ENCODE measurements around the gene HES6.

HES6 gene

DNA sequence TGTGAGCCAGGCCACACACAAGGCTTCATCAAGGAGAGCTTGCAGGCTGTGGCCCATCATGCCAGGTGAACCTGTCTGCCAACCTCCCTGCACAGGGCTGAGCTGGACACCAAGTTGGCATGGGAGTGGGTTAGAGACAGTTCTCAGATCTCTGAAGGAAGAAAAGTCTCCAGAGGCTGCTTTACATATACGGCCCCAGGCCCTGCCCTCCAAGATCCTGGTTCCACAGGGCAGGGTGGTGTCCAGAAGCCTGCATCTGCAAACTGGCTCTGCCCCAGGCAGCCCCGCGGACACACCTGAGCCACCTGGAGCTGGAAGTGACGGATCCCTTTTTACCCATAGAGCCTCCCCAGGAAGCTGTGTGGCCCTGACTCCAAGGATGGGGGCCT lies 24.2 kb upstream of the HES6 start:
- H3K27ac ChIP-seq (ENCODE audit: extremely low read depth, low read depth, low read length): no peak overlapping the region
- no peak overlapping the region for H3K4me3 ChIP-seq (ENCODE audit: low read depth, low read length)
- ChIA-PET CTCF (interaction anchor here (0.5 to 4.9 kb wide), 14 partner anchors 8 to 990 kb away, joined by 3 to 54 read pairs (median 11); partner anchors contain the start of genes ERFE and PER2), POLR2A (interaction anchor here (1.0 kb wide), 1 partner anchor 104 kb away, joined by 4 read pairs; no protein-coding TSS in a partner anchor)
- H3K9me3 ChIP-seq (ENCODE audit: control insufficient read depth, insufficient read depth, low read depth, low read length): no peaks in the 10 kb centered on the region
- no peaks in the 10 kb centered on the region for H3K4me1 ChIP-seq (ENCODE audit: control insufficient read depth, insufficient read depth, low read length)
- TF ChIP-seq, protein P1, sequence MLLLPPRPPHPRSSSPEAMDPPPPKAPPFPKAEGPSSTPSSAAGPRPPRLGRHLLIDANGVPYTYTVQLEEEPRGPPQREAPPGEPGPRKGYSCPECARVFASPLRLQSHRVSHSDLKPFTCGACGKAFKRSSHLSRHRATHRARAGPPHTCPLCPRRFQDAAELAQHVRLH (tag by site-specific recombination; IDR thresholded peaks at IDR 0.05): no peak
- TF ChIP-seq ZNF140 (tag by site-specific recombination; IDR thresholded peaks at IDR 0.05) (no peak), ZSCAN30 (tag by site-specific recombination; IDR thresholded peaks at IDR 0.05) (no peak), ZNF169 (tag by site-specific recombination; IDR thresholded peaks at IDR 0.05) (no peak), ZNF777 (tag by site-specific recombination; IDR thresholded peaks at IDR 0.05; ENCODE audit: borderline replicate concordance) (no peak), ZIC2 (tag by site-specific recombination; IDR thresholded peaks at IDR 0.05) (no peak), ZNF311 (tag by site-specific recombination; IDR thresholded peaks at IDR 0.05; ENCODE audit: borderline replicate concordance) (no peak), ZNF701 (tag by site-specific recombination; IDR thresholded peaks at IDR 0.05) (no peak), ZBTB17 (tag by site-specific recombination; IDR thresholded peaks at IDR 0.05) (no peak), ZNF174 (tag by site-specific recombination; IDR thresholded peaks at IDR 0.05) (no peak), ZNF37A (tag by site-specific recombination; IDR thresholded peaks at IDR 0.05) (no peak), ZNF112 (tag by site-specific recombination; IDR thresholded peaks at IDR 0.05) (no peak), ZNF404 (tag by site-specific recombination; IDR thresholded peaks at IDR 0.05) (no peak), ZBTB21 (tag by site-specific recombination; IDR thresholded peaks at IDR 0.05) (no peak), ZNF132 (tag by site-specific recombination; IDR thresholded peaks at IDR 0.05; ENCODE audit: borderline replicate concordance) (no peak), ZNF768 (tag by site-specific recombination; IDR thresholded peaks at IDR 0.05) (no peak)
- TF ChIP-seq, protein P2, sequence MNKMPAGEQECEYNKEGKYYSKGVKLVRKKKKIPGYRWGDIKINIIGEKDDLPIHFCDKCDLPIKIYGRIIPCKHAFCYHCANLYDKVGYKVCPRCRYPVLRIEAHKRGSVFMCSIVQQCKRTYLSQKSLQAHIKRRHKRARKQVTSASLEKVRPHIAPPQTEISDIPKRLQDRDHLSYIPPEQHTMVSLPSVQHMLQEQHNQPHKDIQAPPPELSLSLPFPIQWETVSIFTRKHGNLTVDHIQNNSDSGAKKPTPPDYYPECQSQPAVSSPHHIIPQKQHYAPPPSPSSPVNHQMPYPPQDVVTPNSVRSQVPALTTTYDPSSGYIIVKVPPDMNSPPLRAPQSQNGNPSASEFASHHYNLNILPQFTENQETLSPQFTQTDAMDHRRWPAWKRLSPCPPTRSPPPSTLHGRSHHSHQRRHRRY (tag by site-specific recombination; IDR thresholded peaks at IDR 0.05): no peak
- TF ChIP-seq, protein P3, sequence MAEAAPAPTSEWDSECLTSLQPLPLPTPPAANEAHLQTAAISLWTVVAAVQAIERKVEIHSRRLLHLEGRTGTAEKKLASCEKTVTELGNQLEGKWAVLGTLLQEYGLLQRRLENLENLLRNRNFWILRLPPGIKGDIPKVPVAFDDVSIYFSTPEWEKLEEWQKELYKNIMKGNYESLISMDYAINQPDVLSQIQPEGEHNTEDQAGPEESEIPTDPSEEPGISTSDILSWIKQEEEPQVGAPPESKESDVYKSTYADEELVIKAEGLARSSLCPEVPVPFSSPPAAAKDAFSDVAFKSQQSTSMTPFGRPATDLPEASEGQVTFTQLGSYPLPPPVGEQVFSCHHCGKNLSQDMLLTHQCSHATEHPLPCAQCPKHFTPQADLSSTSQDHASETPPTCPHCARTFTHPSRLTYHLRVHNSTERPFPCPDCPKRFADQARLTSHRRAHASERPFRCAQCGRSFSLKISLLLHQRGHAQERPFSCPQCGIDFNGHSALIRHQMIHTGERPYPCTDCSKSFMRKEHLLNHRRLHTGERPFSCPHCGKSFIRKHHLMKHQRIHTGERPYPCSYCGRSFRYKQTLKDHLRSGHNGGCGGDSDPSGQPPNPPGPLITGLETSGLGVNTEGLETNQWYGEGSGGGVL (tag by site-specific recombination; IDR thresholded peaks at IDR 0.05): no peak
- TF ChIP-seq, protein P4, sequence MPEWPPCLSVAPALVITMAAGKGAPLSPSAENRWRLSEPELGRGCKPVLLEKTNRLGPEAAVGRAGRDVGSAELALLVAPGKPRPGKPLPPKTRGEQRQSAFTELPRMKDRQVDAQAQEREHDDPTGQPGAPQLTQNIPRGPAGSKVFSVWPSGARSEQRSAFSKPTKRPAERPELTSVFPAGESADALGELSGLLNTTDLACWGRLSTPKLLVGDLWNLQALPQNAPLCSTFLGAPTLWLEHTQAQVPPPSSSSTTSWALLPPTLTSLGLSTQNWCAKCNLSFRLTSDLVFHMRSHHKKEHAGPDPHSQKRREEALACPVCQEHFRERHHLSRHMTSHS (tag by site-specific recombination; IDR thresholded peaks at IDR 0.05): no peak
- H3K36me3 ChIP-seq (ENCODE audit: control insufficient read depth in 2 of 2, insufficient read depth in 1 of 2, low read length in 2 of 2): peaks cover 0 to 11% of the 10 kb centered on the region in 2 experiments; a peak in 1 of 3 replicates

DNA sequence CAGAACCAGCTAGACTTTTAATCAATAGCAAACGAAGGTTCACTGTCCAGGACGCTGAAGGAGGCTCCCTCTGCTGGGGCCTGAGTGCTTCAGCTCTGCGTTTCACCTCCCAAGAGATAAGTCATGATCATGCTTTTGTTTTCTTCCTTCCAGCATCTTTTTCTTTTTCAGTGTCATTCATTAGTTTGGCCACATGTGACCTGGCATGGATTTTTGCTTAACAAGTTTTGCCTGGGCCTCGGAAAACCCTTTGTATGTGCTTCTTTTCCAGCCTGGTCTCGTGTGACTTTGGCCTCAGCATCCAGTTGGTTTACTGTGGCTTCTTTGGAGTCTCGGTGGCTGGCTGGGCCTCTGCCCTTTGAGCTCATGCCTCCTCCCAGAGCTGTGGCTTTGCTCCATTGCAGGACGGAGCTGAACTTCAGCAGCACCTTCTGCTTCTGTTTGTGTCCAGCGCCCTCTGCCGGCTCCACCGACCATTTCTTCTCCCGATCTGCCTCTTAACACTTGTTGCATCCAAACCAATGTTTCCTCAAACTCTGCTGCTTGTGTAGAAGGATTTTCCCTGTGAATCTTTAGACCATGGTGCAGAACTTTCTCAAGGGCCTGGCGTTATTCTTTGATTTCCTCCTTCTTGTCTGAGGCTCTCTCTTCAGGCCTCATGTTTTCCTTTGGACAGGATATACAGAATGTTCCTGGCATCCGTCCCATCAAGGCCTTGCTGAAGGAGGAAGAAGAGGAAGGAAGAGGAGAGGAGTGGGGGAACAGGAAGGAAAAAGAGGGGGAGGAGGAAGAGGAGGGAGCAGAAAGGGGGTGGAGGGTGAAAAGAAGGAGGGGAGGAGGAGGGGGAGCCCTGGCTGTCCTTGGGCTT lies 23.6 kb upstream of the HES6 start:
- ChIA-PET CTCF (interaction anchor here (0.5 to 4.9 kb wide), 36 partner anchors 8 to 990 kb away, joined by 3 to 54 read pairs (median 4); partner anchors contain the start of genes ERFE and PER2), POLR2A (interaction anchor here (1.0 kb wide), 1 partner anchor 103 kb away, joined by 4 read pairs; no protein-coding TSS in a partner anchor)
- no peak overlapping the region for H3K4me3 ChIP-seq (ENCODE audit: low read depth, low read length)
- no peaks in the 10 kb centered on the region for H3K9me3 ChIP-seq (ENCODE audit: control insufficient read depth, insufficient read depth, low read depth, low read length)
- no peaks in the 10 kb centered on the region for H3K4me1 ChIP-seq (ENCODE audit: control insufficient read depth, insufficient read depth, low read length)
- H3K36me3 ChIP-seq (ENCODE audit: control insufficient read depth in 2 of 2, insufficient read depth in 1 of 2, low read length in 2 of 2): peaks cover 0 to 15% of the 10 kb centered on the region in 2 experiments; a peak in 1 of 3 replicates
- no peak overlapping the region for H3K27ac ChIP-seq (ENCODE audit: extremely low read depth, low read depth, low read length)
- peak; percentile 76 for TF ChIP-seq ZNF600 (tag by site-specific recombination; IDR thresholded peaks at IDR 0.05)
- TF ChIP-seq, protein P3 (tag by site-specific recombination; IDR thresholded peaks at IDR 0.05): peak; percentile 48; the same call in 1 of the 2 replicates
- TF ChIP-seq SCRT1 (tag by site-specific recombination; IDR thresholded peaks at IDR 0.05; ENCODE audit: borderline replicate concordance): peak; percentile 98
- no peak for TF ChIP-seq ZNF596 (tag by site-specific recombination; IDR thresholded peaks at IDR 0.05)
- TF ChIP-seq, protein P5, sequence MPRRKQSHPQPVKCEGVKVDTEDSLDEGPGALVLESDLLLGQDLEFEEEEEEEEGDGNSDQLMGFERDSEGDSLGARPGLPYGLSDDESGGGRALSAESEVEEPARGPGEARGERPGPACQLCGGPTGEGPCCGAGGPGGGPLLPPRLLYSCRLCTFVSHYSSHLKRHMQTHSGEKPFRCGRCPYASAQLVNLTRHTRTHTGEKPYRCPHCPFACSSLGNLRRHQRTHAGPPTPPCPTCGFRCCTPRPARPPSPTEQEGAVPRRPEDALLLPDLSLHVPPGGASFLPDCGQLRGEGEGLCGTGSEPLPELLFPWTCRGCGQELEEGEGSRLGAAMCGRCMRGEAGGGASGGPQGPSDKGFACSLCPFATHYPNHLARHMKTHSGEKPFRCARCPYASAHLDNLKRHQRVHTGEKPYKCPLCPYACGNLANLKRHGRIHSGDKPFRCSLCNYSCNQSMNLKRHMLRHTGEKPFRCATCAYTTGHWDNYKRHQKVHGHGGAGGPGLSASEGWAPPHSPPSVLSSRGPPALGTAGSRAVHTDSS (tag by site-specific recombination; IDR thresholded peaks at IDR 0.05): peak; percentile 43
- TF ChIP-seq ZNF555 (tag by site-specific recombination; conservative IDR thresholded peaks at IDR 0.05): no peak
- no peak for TF ChIP-seq HOXA7 (CRISPR knock-in tag; IDR thresholded peaks at IDR 0.05; ENCODE audit: borderline replicate concordance)
- TF ChIP-seq TRIM28 (IDR thresholded peaks at IDR 0.05; ENCODE audit: borderline replicate concordance, low read length): no peak
- TF ChIP-seq ZNF654 (tag by site-specific recombination; IDR thresholded peaks at IDR 0.05; ENCODE audit: low read depth): peak; percentile 80
